GM21367 (cell line): Measurements from ENCODE around the gene SLC35F5.
A peak's percentile ranks its signal among the peaks of the same experiment; 100 is the strongest.
"Not testable (repeated sequence)": the region's sequence is repeated elsewhere in the genome, so short reads cannot be mapped to it uniquely, and the experiment has no call there.

Experiments
- ATAC-seq: cut with Tn5 transposase; IDR thresholded peaks from one replicate; pipeline ENCODE4 v1.9.1; 2021; ENCODE audit not compliant: unreplicated experiment

The SLC35F5 gene

GRCh38 chr2:113698892-113699447, 57.5 kb downstream of the SLC35F5 start:
- no peak for ATAC-seq

DNA sequence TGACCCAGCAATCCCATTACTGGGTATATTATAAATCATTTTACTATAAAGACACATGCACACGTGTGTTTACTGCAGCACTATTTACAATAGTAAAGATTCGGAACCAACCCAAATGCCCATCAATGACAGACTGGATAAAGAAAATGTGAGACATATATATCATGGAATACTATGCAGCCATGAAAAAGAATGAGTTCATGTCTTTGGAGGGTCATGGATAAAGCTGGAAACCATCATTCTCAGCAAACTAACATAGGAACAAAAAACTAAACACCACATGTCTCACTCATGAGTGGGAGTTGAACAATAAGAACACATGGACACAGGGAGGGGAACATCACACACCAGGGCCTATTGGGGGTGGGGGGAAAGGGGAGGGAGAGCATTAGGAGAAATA, 58.2 kb downstream of the SLC35F5 start:
- ATAC-seq = not testable (repeated sequence)

- no peak for ATAC-seq
Observed at GRCh38 chr2:113697516-113697915, 58.9 kb downstream of the SLC35F5 start.

GRCh38 chr2:113694438-113694837, 62.0 kb downstream of the SLC35F5 start:
- ATAC-seq = no peak

- peak; percentile 77 for ATAC-seq
Observed at GRCh38 chr2:113692698-113693428, 63.6 kb downstream of the SLC35F5 start.

GRCh38 chr2:113690871-113691270, 65.6 kb downstream of the SLC35F5 start:
- ATAC-seq = not testable (repeated sequence)

GRCh38 chr2:113686537-113686936, 69.9 kb downstream of the SLC35F5 start:
- no peak for ATAC-seq

DNA sequence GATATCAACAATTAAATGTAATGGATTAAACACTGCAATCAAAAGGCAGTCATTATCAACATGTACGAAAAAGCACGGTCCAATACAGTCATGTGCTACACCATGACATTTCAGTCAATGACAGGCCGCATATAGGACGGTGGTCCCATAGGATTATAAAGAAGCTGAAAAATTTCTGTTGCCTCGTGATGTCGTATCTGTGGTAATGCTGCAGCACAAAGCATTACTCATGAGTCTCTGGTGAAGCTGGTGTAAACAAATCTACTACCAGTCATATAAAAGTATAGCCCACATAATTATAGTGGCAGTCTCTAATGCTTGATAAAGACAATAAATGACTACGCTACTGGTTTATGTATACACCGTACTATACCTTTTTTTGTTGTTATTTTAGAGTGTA, 71.0 kb downstream of the SLC35F5 start:
- no peak for ATAC-seq

- ATAC-seq = no peak
Observed at GRCh38 chr2:113679457-113679856, 77.0 kb downstream of the SLC35F5 start.

DNA sequence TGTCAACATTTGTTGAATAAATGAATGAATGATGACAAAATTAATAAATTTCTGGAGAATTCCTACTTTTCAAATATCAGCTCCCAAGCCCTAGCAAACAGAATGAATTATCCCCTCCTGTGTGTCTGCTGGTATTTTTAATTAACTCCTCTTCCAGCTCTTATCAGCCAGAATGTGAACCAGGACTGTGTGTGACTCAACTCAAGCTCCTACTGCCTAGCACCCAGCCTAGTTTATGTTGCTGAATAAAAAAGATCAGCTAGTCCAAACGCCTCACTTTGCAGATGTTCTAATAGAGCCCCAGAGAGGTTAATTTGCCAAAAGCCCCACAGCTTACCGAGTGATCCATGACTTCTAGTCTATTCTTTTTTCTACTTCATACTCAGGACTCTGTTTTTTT, 79.1 kb downstream of the SLC35F5 start:
- ATAC-seq = no peak

GRCh38 chr2:113676623-113677266, 79.7 kb downstream of the SLC35F5 start:
- no peak for ATAC-seq

DNA sequence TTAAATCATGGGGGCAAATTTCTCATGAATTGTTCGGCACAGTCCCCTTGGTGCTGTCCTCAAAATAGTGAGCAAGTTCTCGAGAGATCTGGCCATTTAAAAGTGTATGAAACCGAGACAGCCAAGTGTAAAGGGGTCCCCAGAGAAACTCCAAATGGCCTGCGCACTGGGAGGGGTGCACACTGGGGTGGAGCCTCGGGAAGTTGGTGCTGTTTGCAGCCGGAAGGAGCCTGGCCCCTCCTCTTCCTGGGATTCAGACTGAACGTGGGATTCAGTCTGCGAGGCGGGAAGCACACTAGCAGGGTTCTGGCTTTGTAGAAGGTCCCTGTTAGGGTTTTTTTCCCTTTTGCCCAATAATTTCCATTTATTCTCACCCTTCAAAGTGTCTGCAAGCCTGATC, 80.6 kb downstream of the SLC35F5 start:
- ATAC-seq = no peak

DNA sequence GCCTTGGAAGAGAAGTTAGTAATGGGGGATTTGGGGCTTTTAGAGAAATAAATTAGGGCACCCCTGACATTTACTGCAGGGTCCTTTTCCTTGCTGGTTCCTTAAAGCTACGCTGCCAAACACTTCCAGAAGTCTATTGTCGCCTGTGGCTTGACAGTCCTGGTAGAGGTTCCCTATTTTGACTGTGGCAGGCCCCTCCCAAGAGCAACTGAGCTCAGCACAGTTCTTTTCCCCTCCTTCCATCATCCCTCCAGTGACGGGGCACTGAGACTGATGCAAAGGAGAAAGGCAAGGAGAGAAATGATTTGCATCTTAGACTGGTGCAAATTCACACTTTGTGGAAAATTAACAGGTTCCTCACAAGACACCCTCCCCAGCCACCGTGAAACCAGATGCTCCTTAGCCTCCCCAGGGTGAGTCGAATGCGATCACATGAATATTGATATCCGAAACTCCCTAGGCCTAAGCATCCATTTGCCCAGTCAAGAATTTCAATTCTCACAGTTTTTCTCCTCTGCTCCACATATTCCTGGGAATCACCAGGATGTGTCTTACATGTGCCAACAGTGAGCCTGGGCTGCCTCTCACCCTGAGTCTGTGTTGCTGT, 84.0 kb downstream of the SLC35F5 start:
- ATAC-seq = no peak

GRCh38 chr2:113669013-113669412, 87.4 kb downstream of the SLC35F5 start:
- not testable (repeated sequence) for ATAC-seq

DNA sequence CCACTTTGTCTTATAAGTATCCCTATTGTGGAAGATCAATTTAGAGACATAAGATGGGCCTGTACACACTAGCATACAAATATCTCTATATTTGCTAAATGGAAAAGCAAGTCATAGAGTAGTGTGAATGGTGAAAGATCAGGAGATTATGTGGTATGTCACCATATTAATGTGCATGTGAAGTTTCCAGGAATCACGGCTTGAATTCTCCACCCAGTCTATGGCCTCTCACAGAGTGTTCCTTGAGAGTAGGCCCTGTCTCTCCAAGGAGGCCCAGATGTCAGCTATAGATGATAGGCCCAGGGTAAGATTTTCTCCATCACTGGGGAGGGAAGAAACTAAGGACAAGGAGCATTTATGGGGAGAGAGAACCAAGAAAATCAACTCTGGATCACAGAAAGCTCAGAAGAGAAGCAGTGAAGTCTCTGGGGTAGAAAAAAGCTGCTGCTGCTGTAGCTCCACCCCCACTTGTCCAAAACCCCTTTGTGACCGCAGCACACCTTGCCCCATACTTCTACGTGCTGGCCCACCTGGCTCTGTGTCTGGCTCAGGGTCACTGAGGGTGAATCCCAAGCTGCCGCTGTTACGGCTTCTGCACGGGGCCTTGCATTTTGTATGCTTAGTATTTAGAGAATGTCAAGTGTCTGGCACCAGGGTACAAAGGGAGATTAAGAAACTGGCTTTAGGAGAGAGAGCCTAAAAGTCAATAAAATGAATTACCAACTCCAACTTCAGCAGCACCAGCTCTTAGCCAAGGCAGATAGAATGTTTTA, 91.5 kb downstream of the SLC35F5 start:
- not testable (repeated sequence) for ATAC-seq

GRCh38 chr2:113663285-113664060, 93.0 kb downstream of the SLC35F5 start:
- ATAC-seq = not testable (repeated sequence)
